ENCODE measurements around the gene TMCO2. TPM values are rescaled to one million over a fixed set of nuclear protein-coding genes. Genes with fewer than 3 reads are reported as not detected.

Gene TMCO2
- total RNA-seq, 1 donor from 2014 or later: not detected

DNA sequence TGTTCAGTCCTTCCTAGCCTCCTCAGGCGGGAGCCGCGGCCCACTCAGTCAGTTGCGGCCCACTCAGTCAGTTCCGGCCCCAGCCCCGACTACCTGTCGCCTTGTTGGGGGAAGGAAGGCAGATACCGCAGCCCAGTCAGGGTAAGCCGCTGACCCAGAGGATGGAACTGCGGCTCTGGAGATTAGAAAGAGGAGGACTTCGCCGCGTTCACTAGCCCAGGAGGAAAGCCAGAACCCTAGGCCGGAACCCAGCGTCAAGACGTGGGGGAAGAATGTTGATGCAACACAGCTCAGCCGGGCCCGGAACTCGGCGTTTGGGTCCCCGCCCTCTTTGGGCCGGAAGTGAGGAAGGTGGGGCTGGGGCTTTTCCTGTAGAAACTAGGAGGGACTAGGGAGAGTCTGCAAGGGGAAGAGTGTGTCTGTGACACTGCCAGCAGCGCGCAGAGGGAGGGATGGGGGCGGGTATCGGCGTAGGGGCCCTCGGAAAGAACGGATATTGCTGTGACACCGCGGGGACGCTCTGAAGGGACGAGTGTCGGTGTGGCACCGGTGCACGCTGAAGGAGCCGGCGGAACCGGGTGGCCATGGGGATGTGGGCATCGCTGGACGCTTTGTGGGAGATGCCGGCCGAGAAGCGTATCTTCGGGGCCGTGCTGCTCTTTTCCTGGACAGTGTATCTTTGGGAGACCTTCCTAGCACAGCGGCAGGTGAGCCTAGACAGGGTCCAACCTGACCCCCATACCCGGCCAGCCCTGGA lies 10.1 kb downstream of the TMCO2 start, which contains the start of gene ZMPSTE24:
TSS of gene ZMPSTE24 (plus strand) at position 549 of the 757 bp plus-strand sequence. CDS start at position 585, 36 bp downstream.
- DNase-seq (ENCODE audit: low spot score): peak; percentile 98

DNA sequence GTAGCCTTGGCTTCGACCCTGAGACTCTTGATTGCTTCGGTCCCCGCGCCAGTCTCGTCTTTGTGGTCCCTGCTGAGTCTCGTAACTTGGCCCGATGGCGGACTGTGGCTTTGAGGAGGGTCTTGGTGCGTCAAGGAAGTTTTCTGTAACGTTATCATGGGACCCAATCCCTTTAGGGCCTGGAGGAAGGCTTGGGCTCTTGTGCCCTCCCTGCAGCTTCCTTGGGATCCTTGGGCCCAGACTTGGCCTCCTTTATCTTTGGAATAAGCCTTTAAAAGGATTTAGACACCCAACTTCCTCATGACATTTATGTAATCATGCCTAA lies 10.7 kb downstream of the TMCO2 start:
- no peak for DNase-seq (ENCODE audit: low spot score)

DNA sequence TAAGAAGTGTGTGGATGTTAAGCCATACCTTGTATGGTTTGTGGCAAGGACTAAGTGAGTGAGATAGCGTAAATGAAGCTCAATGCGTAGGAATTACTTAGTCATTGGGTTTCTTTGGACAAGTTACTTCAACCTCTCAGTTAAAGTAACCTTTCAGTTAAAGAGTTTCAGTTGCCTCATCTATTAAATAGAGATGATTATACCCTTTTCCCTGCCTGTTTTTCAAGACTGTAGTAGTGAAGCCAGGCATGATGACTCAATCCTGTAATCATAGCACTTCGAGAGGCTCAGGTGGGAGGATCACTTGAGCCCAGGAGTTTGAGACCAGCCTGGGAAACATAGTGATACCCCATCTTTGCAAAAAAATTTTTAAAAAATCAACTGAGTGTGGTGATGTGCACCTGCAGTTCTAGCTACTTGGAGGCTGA lies 16.6 kb downstream of the TMCO2 start:
- no peak for DNase-seq (ENCODE audit: low spot score)

DNA sequence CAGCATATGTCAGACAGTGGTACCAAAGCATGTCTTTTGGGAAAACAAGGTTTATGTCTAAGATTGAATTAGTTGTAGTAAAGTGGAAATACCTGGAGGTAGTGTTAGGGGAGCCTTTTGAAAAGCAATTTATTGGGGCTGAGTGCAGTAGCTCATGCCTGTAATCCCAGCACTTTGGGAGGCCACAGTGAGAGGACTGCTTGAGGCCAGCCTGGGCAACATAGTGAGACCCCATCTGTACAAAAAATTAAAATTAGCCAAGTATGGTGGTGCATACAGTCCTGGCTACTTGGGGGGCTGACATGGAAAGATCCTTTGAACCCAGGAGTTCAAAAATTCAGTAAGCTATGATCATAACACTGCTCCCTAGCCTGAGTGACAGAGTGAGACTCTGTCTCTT lies 17.6 kb downstream of the TMCO2 start:
- DNase-seq (ENCODE audit: low spot score): no peak

DNA sequence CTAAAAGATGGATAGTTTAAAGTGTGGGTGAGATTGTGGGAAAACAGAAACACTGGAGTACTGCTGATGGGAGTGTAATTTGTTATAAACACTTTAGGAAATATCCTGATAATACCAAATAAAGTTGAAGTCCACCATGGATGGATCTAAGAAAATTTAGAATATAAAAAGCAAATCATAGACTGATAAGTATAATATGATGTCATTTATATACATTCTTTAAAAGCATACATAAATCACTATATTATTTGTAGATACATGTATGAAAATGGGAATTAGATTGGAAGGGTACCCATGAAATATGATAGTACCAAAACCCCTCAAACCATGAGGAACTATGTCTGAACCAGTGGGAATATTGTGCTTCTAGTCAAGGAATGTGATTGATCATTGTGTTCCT lies 18.2 kb downstream of the TMCO2 start:
- DNase-seq (ENCODE audit: low spot score): no peak

DNA sequence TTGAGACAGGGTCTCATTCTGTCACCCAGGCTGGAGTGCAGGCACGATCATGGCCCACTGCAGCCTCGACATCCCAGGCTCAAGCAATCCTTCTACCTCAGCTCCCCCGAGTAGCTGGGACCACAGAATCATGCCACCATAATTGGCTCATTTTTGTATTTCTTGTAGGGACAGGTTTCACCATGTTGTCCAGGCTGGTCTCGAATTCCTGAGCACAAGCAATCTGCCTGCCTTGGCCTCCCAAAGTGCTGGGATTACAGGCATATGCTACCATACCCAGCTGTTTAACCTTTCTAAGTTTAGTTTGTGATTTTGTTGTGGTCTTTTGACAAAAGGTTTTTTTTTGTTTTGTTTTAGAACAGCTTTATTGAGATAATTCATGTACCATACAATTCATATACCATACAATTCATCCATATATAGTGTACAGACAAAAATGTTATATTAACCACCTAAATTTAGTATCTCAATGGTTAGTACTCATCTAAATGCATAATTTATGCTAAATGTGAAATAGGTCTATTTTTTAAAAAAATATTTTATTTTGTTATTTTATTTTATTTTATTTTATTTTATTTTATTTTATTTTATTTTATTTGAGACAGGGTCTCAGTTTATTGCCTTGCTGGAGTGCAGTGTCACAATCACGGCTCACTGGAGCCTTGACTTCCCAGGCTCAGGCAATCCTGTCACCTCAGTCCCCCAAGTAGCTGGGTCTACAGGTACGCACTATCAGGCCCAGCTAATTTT lies 19.2 kb downstream of the TMCO2 start:
- no peak for DNase-seq (ENCODE audit: low spot score)

DNA sequence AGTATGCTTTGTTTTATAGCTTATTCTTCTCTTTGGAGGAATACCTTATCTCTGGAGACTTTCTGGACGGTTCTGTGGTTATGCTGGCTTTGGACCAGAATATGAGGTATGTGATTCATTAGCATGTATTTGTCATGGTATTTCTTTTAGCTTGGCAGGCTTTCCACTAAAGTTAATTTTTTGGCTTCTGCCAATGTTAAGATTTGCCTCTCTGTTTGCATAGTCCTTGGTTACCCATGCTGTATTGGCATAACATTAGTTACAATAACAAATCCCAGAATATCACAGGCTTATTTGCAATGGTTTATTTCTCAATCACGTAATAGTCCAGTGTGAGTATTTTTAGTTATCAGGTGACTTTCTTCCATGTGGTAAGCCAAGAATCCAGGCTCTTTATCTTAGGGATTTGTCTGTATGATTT lies 20.0 kb downstream of the TMCO2 start:
- no peak for DNase-seq (ENCODE audit: low spot score)

DNA sequence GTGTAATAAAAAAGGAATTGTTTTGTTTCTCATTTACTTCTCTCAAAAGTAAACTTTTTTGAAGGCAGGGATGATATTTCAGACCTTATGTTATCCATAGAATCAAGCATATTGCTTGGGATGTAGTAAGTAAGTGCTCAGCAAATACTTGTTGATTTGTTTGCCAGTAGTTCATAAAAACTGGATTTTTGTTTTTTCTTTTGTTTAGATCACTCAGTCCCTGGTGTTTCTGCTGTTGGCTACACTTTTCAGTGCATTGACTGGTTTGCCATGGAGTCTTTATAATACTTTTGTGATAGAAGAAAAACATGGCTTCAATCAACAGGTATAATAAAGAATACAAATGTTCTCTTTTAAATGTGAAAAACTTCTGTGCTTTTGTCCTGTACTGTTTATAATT lies 20.5 kb downstream of the TMCO2 start:
- DNase-seq (ENCODE audit: low spot score): no peak

DNA sequence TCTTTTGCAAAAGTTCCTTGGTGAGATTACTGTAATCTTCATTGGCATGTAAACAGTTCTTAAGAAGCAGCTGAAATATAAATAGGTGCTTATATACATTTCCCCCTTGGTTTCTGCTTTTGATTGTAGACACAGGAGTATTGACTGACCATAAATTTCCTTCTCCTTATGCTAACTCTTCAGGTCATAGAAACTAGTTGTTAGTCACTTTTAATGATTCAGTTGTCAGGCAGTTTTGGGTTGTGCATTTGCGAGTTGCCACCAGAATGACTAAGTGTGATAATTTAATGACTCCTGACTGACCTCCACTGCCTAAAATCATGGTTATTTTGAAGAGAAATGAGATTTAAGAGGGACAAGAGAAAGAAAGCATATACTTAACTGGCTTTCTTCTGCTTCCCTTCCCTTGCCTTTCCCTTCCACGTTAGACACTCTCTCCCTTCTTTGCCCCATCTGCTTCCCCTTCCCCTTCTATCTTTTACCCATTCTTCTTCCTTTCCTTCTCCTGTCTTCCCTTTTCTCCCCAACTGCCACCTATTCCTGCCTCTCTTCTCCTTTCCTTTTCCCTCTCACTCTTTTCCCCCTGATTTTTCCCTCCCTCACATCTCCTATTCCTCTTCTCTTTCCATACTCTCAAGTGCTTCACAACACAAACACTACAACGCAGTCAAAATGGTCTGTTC lies 22.6 kb downstream of the TMCO2 start:
- no peak for DNase-seq (ENCODE audit: low spot score)

DNA sequence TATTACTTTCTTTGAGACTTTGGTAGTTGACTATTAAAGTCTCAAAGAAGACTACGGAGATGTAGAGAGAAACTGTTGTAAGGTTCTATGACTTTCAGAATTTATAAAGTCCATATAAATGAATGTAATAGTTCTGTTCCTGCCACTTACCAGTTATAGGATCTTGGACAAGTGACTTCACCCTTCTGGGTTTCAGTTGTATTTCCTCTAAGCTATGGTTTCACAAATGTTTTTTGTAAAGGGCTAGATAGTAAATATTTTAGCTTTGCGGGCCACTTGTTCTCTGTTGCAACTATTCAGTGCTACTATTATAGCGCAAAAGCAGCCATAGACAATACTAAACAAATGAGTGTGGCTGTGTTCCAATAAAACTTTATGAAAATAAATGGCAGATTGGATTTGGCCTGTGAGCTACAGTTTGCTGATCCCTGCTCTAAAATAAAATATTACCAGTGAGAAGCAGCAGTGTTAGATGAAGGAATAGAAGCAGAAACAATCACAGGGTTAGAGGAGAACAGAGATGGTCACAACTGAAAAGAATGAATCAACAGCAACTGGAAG lies 25.0 kb downstream of the TMCO2 start:
- no peak for DNase-seq (ENCODE audit: low spot score)

DNA sequence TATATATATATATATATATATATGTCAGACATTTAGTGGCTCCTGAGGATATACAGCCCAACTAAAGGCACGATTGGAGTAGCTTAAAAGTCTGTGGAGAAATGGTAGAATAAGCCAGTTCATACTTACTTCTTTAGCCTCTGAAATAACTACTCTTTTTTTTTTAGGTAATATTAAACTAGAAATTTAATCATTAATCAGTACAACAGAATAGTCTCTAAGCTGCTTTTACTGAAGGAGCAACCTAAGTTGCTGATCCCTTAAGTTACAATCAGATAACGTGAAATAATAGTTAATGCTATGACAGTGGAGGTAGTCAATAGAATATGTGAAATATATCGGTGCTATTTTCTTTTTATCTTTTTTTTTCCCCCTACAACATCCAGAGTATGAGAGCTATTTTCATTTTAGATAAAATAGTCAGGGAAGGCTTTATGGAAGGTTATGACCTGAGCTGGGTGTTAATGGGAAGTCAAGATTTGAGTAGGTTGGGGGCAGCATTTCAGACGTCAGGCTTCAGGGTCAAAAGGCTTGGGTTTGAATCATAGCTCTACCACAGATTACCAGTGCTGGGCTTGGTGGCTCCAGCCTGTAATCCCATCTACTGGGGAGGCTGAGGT lies 25.9 kb downstream of the TMCO2 start:
- no peak for DNase-seq (ENCODE audit: low spot score)

DNA sequence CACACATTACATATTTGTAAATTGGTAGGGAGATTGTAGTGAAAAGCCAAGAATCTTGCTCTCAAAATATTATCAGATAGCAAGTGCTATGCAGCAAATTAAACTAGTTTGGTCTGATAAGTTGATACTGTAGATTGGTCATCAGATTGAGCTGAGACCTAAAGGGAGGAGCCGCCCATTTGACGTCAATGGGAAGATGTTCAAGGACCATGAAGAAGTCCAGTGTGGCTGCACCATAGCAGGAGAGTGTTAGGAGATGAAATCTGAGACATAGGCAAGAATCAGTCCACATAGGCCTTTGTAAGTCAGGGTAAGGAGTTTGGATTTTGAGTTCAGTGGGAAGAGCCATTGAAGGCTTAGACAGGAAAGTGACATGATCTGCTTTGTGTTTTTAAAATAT lies 26.6 kb downstream of the TMCO2 start:
- DNase-seq (ENCODE audit: low spot score): no peak

DNA sequence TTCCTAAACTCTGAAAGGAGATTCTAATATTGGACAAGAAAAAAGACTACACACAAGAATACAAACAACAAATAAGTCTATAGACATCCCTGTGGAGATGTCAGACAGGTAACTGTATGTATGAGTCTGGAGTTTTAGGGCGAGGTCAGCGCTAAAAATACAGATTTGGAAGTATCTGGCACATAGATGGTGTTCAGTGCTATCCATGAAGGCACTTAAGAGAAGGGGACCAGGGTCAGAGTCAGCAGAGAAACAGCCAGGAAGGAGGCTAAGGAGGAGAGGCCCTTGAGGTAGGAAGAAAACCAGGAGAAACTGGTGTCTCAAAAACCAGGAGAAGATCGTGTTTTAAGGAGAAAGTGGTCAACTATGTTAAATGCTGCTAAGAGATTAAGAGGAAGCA lies 28.4 kb downstream of the TMCO2 start:
- DNase-seq (ENCODE audit: low spot score): no peak

DNA sequence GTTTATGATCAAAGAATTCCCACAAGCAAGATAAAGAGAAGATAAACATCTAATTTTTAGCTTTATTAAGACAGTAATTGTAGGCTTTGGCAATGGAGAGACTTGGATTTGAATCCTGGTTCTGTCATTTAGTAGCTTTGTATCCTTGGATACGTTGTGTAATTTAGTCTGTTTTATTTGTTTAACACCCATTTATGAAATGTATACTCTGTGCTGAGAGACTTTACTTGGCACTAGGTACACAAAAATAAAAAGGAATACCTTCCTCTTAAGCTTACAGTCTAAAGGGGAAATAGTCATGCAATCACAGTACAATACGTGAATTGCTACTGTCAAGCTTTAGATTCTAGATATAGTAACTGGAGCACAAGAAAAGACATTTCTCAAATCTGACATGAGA lies 34.1 kb downstream of the TMCO2 start:
- no peak for DNase-seq (ENCODE audit: low spot score)

DNA sequence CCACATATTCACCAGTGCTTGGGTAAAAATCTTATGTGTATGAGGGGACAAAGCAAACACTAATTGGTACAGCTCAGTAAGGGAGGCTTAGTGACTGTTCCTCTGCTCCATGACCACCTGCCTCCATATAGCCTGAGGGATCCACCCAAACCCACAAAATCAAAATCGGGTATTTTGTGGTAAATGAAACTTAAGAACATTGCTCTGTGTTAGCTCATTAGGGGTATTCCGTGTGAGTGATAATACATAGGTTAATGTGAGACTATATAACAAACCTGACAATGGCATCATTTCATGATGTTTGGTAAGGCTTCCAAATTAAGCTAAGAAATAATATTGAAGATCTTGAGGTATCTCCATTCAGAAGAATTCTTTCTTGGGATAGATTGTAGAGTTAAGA lies 43.6 kb downstream of the TMCO2 start:
- no peak for DNase-seq (ENCODE audit: low spot score)

DNA sequence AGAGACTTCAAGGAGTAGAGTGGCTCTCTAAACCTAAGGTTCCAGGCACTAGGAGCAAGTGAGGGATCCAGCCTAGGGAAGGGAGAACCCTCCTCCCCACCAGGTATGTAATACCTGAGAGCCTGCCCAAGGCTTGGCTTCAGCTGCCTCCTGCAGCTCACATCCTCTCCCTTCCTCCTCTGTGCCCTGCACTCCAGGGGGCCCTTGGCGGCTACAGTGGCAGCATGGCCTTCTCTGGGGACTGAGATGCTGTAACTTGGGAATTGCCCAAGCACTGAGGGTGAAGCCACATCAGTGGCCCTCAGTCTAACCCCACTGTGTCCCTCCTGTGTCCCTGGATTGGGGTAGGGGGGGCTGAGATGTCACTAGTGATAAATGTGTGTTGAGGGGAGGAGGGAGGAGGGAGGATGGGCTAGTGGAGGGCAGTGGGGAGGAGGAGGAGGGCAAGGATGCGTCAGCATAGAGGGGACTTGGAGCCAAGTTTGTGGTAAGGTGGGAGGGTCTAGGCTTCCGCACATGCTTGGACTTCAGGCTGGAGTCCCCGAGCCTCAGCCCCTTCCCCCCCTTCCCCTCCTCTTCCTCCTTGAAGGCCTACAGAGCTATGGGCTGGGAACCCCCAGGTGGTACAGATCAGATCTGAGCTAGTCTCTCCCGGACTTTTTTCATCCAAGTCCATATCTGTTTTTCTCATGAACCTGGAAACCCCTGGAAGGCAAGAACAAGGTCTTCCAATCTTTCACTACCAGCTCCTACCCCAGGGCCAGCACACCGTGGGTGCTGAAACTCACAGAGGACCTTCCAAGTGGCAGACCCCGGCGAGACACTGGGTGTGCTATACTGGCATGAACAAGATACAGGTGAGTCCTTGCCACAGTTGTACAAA lies 51.9 kb downstream of the TMCO2 start:
- DNase-seq (ENCODE audit: low spot score): peak; percentile 17

DNA sequence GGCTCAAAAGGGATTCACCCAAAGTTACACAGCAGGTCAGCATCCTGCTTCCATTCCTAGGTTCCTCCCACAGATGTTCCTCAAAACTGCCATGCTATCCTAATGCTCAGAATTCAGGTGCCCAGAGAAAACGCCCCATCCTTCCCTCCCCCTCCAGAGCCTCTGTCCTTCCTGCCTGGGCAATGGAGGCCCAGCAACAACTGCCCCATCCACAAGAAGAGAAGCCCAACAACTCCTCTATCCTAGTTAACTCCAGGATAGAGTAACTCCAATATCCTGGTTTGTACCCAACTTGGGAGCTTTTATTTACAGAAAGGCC lies 52.5 kb downstream of the TMCO2 start:
- no peak for DNase-seq (ENCODE audit: low spot score)

DNA sequence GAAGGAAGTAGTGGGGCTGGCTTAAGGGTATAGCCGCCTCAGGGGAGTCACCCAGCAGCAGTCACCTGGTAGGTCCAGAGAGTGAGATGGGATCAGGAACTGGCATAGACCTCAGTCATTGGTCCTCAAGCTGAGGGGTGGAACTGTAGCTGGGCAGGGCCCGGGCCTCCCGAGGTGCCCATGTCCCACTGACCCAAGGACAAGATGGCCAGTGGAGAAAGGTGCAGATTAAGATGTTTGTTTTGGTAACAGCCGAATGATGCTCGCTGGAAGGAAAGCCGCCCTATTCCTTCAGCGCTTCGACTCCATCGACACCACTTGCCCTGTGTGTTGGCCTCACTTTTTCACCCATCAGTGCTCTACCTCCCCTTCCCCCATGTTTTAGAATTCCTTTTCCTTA lies 52.9 kb downstream of the TMCO2 start:
- no peak for DNase-seq (ENCODE audit: low spot score)

DNA sequence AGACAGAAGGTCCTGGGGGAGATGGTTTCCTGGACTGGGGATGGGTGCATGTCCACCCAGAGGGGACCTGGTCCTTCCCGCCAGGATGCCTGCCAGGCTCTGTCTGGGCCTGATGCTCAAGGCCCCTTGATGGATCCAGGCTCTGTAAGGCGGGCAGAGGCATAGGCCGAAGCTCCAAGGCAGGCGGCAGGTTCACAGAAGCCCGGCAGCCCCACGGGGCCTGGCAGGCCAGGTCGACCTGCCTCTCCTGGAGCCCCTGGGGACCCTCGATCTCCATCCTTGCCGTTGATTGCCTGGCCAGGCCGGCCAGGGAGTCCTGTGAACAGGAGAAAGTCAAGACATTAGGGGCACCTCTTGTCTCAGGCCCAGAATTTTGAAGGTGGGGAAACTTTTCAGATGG lies 53.3 kb downstream of the TMCO2 start:
- no peak for DNase-seq (ENCODE audit: low spot score)
